Chondrocyte (in vitro differentiated cells): Measurements from ENCODE around the gene FAM53B. TPM values are rescaled to one million over a fixed set of nuclear protein-coding genes. Genes with fewer than 3 reads are reported as not detected.

Source experiments
- DNase-seq: peaks from one replicate; pipeline ENCODE4 v3.0.0; 2021; ENCODE audit warnings: mixed read lengths, low spot score
- H3K27ac Mint-ChIP-seq: one replicate; pipeline ENCODE4 v1.8.0; 2021; ENCODE audit warnings: mild to moderate bottlenecking, moderate library complexity, mixed read lengths; ENCODE audit not compliant: unreplicated experiment
- H3K27me3 Mint-ChIP-seq: 2 replicates; pipeline ENCODE4 v1.8.0; 2021; ENCODE audit warnings: low read depth, mixed read lengths
- H3K36me3 Mint-ChIP-seq: 2 replicates; pipeline ENCODE4 v1.8.0; 2021; ENCODE audit warnings: low read depth, mixed read lengths
- H3K4me1 Mint-ChIP-seq: 2 replicates; pipeline ENCODE4 v1.8.0; 2021; ENCODE audit warnings: low read depth, mild to moderate bottlenecking, mixed read lengths
- H3K4me3 Mint-ChIP-seq: one replicate; pipeline ENCODE4 v1.8.0; 2021; ENCODE audit warnings: mild to moderate bottlenecking, moderate library complexity, mixed read lengths; ENCODE audit not compliant: unreplicated experiment
- H3K9me3 Mint-ChIP-seq: 2 replicates; pipeline ENCODE4 v1.8.0; 2021; ENCODE audit warnings: low read depth, mixed read lengths
- total RNA-seq: library from RNA; stranded (reverse); gene quantifications from 3 replicates; pipeline ENCODE4 v1.2.1, GENCODE V29; 2021
- TF ChIP-seq, protein P1 (sequence below): fragments of 200-600 bp; sonication (generic); IDR thresholded peaks from 2 replicates; pipeline ENCODE4 v1.5.0; 2021; ENCODE audit warnings: antibody characterized with exemption, mild to moderate bottlenecking, moderate library complexity

Gene FAM53B
- total RNA-seq, 1 donor from 2014 or later, result 16.1 TPM

- H3K9me3 Mint-ChIP-seq, result no peaks in the 10 kb centered on the region
- no peak overlapping the region for H3K4me3 Mint-ChIP-seq
- no peaks in the 10 kb centered on the region for H3K27me3 Mint-ChIP-seq
- TF ChIP-seq, protein P1, sequence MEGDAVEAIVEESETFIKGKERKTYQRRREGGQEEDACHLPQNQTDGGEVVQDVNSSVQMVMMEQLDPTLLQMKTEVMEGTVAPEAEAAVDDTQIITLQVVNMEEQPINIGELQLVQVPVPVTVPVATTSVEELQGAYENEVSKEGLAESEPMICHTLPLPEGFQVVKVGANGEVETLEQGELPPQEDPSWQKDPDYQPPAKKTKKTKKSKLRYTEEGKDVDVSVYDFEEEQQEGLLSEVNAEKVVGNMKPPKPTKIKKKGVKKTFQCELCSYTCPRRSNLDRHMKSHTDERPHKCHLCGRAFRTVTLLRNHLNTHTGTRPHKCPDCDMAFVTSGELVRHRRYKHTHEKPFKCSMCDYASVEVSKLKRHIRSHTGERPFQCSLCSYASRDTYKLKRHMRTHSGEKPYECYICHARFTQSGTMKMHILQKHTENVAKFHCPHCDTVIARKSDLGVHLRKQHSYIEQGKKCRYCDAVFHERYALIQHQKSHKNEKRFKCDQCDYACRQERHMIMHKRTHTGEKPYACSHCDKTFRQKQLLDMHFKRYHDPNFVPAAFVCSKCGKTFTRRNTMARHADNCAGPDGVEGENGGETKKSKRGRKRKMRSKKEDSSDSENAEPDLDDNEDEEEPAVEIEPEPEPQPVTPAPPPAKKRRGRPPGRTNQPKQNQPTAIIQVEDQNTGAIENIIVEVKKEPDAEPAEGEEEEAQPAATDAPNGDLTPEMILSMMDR, result no peak
- H3K27ac Mint-ChIP-seq, result no peak overlapping the region
- H3K4me1 Mint-ChIP-seq, result no peaks in the 10 kb centered on the region
- H3K36me3 Mint-ChIP-seq, result no peaks in the 10 kb centered on the region
- DNase-seq, result no peak
Observed at GRCh38 chr10:124605481-124605855, 138.7 kb downstream of the FAM53B start.

- TF ChIP-seq, protein P1, result no peak
- Mint-ChIP-seq H3K4me1 (no peaks in the 10 kb centered on the region), H3K4me3 (no peak overlapping the region), H3K27me3 (no peaks in the 10 kb centered on the region), H3K27ac (no peak overlapping the region), H3K9me3 (no peaks in the 10 kb centered on the region), H3K36me3 (no peaks in the 10 kb centered on the region)
- DNase-seq, result no peak
Observed at GRCh38 chr10:124605001-124605370, 139.2 kb downstream of the FAM53B start.

GRCh38 chr10:124604214-124605000 is 139.8 kb downstream of the FAM53B start:
- Mint-ChIP-seq H3K27me3 (no peaks in the 10 kb centered on the region), H3K9me3 (no peaks in the 10 kb centered on the region), H3K4me1 (no peaks in the 10 kb centered on the region), H3K27ac (no peak overlapping the region), H3K36me3 (no peaks in the 10 kb centered on the region), H3K4me3 (no peak overlapping the region)
- TF ChIP-seq, protein P1, result no peak
- peak; percentile 89 for DNase-seq

GRCh38 chr10:124603376-124604213 is 140.6 kb downstream of the FAM53B start:
- no peak overlapping the region for H3K27ac Mint-ChIP-seq
- no peak overlapping the region for H3K4me3 Mint-ChIP-seq
- H3K4me1 Mint-ChIP-seq, result no peaks in the 10 kb centered on the region
- DNase-seq, result peak; percentile 87
- no peaks in the 10 kb centered on the region for H3K27me3 Mint-ChIP-seq
- TF ChIP-seq, protein P1, result no peak
- H3K9me3 Mint-ChIP-seq, result no peaks in the 10 kb centered on the region
- no peaks in the 10 kb centered on the region for H3K36me3 Mint-ChIP-seq

DNA sequence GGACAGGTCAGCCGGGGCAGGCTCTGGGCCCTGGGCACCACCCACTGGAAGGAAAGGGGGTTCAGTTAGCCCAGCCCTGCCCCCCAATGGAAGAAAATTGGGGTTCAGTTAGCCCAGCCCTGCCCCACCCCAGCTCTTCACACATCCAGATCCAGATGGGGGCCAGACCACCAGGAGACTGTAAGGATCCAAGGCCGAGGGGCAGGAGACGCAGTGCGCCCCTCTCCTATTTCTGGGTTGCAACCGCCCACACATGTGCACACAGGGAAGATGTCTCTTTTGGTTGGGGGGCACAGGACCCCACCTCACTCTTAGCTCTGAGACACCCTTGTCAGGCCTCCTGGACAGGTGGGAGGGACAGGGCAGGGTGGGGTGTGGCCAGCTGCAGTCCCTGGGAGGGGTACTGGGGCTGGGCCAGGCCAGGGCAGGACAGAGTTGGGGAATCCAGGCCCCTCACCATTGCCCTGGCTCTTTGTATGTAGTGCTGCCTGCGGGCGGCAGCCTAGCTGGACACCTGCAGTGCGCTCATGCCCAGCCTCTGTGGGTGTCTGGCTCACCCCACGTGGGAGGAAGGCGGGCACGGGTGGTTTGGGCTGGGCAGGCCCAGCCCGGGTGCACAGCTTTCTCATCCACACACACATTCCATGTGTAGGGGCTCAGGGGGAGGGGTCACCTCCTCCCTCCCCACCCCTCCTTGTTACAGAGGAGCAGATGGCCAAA is 141.4 kb downstream of the FAM53B start:
- Mint-ChIP-seq H3K9me3 (no peaks in the 10 kb centered on the region), H3K27ac (no peak overlapping the region)
- TF ChIP-seq, protein P1, result no peak

More for the DNA sequence above, 141.4 kb downstream of the FAM53B start:
- Mint-ChIP-seq H3K27me3 (no peaks in the 10 kb centered on the region), H3K4me3 (no peak overlapping the region), H3K4me1 (no peaks in the 10 kb centered on the region), H3K36me3 (no peaks in the 10 kb centered on the region)
- DNase-seq, result peak; percentile 80
